ENCODE results near the gene PIMREG. TPM values are rescaled to one million over a fixed set of nuclear protein-coding genes. Genes with fewer than 3 reads are reported as not detected.
A peak's percentile ranks its signal among the peaks of the same experiment; 100 is the strongest.

PIMREG gene
- total RNA-seq, 1 donor from 2014 or later = 0.19 TPM

DNA sequence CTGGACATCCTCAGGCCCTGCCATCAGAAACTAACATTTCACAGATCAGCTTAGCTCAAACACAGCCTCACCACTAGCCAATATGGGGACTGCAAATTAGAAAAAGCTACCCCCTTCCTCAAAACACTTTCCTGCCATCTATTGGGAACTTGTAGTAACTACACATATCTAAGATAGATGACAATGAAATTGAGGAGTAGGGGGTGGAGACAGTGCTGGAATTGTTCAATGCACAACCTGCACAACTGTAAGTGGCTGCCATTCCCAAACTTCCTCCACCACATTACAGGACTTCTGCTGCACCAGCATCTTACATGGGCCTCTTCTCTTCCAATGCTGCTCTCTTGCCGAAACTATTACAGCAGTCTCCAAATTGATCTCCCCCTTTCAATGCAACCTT, 31.2 kb upstream of the PIMREG start:
- intact Hi-C loops (cut with micrococcal nuclease) = no loop called here
- no peaks in the 10 kb centered on the region for H3K36me3 ChIP-seq
- peak; percentile 49 for TF ChIP-seq CTCF (IDR thresholded peaks at IDR 0.05; ENCODE audit: borderline replicate concordance)
- H3K27me3 ChIP-seq (ENCODE audit: low read depth) = peaks cover 54% of the 10 kb centered on the region
- H3K9me3 ChIP-seq (replicated peaks) = no peaks in the 10 kb centered on the region
- DNase-seq = no peak
- no peaks in the 10 kb centered on the region for H3K4me1 ChIP-seq
- H3K27ac ChIP-seq (replicated peaks) = no peak overlapping the region
- H3K4me3 ChIP-seq = no peak overlapping the region

DNA sequence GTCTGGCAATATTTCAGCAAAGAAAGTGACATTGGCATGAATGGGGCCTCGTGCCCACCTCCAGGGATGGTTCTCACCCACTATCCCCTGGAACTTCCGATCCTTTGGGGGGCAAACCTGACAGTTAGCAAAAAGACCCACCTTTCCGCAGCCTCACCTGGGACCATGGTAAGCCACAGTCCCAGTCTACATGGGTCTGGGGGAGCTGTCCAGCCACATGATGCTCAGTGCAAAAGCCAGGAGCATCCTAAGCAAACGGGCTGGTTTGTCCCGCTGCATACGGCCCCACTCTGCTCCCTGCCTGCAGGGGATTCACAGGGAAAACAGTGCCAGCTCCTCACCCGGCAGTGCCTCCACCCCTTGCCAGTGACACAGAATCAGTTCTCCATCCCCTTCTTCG, 28.6 kb upstream of the PIMREG start:
- TF ChIP-seq CTCF (IDR thresholded peaks at IDR 0.05; ENCODE audit: borderline replicate concordance) = no peak
- no peaks in the 10 kb centered on the region for H3K36me3 ChIP-seq
- intact Hi-C loops (cut with micrococcal nuclease) = no loop called here
- no peaks in the 10 kb centered on the region for H3K9me3 ChIP-seq (replicated peaks)
- no peak overlapping the region for H3K4me3 ChIP-seq
- H3K27me3 ChIP-seq (ENCODE audit: low read depth) = peaks cover 53% of the 10 kb centered on the region
- no peak for DNase-seq
- no peak overlapping the region for H3K27ac ChIP-seq (replicated peaks)
- no peaks in the 10 kb centered on the region for H3K4me1 ChIP-seq

DNA sequence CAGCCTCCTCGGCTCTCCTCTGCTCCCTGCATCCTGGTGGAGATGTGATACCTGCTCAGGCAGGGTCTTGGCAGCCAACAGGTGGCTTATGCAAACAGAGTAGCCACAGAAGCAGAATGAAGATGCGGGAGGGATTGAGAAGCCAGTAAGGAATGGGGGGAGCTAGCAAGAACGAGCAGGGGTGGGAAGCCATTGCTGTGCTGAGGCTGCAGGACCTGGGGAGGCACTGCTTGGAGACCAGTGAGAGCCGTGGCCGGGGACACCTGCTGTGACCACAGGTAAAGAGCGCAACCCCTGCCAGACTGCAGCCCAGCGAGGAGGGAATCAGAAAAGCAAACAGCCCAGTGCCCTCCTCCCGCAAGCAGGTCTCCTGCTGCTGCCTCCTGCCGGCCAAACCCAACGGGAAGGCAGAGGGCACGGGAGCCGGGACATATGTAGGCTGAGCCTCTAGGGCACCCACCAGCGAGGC, 24.0 kb upstream of the PIMREG start:
- Histone ChIP-seq H3K36me3 (no peaks in the 10 kb centered on the region), H3K27ac (replicated peaks) (no peak overlapping the region), H3K4me3 (no peak overlapping the region), H3K27me3 (ENCODE audit: low read depth) (peaks cover 78% of the 10 kb centered on the region), H3K4me1 (no peaks in the 10 kb centered on the region), H3K9me3 (replicated peaks) (no peaks in the 10 kb centered on the region)
- intact Hi-C loops (cut with micrococcal nuclease) = no loop called here
- peak; percentile 43 for TF ChIP-seq CTCF (IDR thresholded peaks at IDR 0.05; ENCODE audit: borderline replicate concordance)
- no peak for DNase-seq

DNA sequence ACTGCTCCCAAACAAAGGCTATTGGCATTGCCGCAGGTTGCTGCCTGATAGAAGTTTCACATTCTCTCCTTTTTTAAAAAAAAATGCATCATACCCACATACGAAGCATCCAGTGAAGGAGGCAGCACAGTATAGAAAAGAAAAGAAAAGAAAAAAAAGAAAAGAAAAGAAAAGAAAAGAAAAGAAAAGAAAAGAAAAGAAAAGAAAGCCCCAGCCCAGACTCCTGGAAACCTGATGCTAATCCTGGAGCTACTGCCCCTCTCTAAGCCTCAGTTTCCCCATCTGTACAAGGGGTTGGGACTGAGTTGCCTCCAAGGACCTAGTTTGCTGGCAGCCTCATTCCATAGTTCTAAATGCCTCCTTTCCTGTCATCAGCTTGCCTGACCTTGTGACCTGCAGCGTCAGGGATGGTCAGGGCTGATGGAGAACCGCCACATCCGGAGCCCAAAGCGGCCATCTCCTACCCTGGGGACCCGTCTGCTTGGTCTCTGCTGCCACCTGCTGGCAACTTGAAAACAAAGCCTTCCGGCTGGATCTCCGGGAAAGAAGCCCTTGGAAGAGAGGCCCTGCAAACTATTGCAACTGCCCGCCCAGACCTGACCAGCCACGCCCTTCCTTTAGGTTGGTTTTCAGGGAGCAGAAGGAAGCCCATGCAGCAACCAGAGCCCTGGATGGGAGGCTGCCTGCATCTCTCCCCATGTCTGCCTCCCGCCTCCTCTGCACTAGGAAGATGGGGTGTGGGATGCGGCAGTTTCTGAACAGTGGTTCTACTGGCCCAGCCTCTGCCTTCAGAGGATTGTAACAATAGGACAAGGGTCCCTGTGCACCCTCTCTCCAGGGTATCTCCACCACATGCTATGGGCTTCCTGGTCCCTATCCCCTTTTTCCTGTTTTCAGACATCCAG, 22.3 kb upstream of the PIMREG start:
- Histone ChIP-seq H3K27ac (replicated peaks) (no peak overlapping the region), H3K4me3 (no peak overlapping the region), H3K27me3 (ENCODE audit: low read depth) (peaks cover 72% of the 10 kb centered on the region), H3K4me1 (no peaks in the 10 kb centered on the region), H3K9me3 (replicated peaks) (no peaks in the 10 kb centered on the region), H3K36me3 (no peaks in the 10 kb centered on the region)
- intact Hi-C loops (cut with micrococcal nuclease) = loop anchor here (2.0 kb wide), 1 partner anchor 835 kb away; no protein-coding TSS in a partner anchor
- DNase-seq = peak; percentile 73
- peak; percentile 90 for TF ChIP-seq CTCF (IDR thresholded peaks at IDR 0.05; ENCODE audit: borderline replicate concordance)

GRCh38 chr17:6422654-6423241, 21.5 kb upstream of the PIMREG start:
- H3K36me3 ChIP-seq = no peaks in the 10 kb centered on the region
- H3K27ac ChIP-seq (replicated peaks) = no peak overlapping the region
- H3K4me3 ChIP-seq = no peak overlapping the region
- no peak for TF ChIP-seq CTCF (IDR thresholded peaks at IDR 0.05; ENCODE audit: borderline replicate concordance)
- H3K9me3 ChIP-seq (replicated peaks) = no peaks in the 10 kb centered on the region
- H3K27me3 ChIP-seq (ENCODE audit: low read depth) = peaks cover 65% of the 10 kb centered on the region
- intact Hi-C loops (cut with micrococcal nuclease) = loop anchor here (2.0 kb wide), 1 partner anchor 836 kb away; no protein-coding TSS in a partner anchor
- H3K4me1 ChIP-seq = no peaks in the 10 kb centered on the region
- no peak for DNase-seq

Measured in left ventricle myocardium inferior (tissue), 1 donor.